ENCODE results near the gene EPHB3.

Gene EPHB3

DNA sequence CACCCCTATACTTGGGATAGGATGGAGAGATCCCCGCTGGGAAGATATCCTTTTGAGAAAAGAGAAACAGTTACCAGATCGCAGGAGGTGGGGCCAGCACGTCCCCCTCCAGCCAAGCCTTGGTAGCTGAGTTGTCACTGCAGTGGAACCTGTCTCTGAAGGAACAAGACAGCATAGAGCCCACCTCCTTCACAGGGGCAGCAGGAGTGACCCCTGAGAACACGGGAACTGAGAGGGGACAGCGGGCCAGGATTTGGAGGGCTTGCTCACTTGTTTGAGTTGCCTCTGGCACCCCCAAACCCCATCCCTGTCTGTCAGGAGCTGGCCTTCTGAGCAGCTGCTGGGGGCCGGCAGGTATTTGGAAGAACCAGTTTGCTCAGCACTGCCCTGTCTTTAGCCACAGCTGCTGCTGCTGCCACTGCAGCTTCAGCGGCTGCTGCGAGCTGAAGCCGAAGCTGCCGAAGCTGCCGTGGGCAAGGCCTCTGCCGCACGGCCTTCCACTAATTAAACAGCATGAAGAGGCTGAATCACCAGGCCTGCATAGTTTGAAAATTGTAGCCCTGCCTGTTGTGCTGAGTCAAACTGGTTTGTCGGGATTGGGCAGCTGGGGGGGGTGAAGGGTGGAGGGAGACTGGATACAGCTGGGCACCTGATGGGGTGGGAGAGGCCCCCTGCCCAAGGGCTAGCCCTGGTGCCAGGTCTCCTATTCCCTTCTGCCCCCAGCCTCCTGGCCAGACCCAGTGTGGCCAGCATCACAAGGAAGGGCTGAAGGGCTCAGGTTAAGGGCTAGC is 4.0 kb downstream of the EPHB3 start:
- H3K4me3 ChIP-seq (ENCODE audit: low read depth, low read length) = no peak overlapping the region
- TF ChIP-seq, protein P1, sequence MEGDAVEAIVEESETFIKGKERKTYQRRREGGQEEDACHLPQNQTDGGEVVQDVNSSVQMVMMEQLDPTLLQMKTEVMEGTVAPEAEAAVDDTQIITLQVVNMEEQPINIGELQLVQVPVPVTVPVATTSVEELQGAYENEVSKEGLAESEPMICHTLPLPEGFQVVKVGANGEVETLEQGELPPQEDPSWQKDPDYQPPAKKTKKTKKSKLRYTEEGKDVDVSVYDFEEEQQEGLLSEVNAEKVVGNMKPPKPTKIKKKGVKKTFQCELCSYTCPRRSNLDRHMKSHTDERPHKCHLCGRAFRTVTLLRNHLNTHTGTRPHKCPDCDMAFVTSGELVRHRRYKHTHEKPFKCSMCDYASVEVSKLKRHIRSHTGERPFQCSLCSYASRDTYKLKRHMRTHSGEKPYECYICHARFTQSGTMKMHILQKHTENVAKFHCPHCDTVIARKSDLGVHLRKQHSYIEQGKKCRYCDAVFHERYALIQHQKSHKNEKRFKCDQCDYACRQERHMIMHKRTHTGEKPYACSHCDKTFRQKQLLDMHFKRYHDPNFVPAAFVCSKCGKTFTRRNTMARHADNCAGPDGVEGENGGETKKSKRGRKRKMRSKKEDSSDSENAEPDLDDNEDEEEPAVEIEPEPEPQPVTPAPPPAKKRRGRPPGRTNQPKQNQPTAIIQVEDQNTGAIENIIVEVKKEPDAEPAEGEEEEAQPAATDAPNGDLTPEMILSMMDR (IDR thresholded peaks at IDR 0.05; ENCODE audit: borderline replicate concordance, insufficient read depth, low read depth, low read length) = no peak

- no peak overlapping the region for H3K4me3 ChIP-seq (ENCODE audit: low read depth, low read length)
- TF ChIP-seq, protein P1 (IDR thresholded peaks at IDR 0.05; ENCODE audit: borderline replicate concordance, insufficient read depth, low read depth, low read length) = no peak
These were observed 5.1 kb downstream of the EPHB3 start for GRCh38 chr3:184566441-184567414.

DNA sequence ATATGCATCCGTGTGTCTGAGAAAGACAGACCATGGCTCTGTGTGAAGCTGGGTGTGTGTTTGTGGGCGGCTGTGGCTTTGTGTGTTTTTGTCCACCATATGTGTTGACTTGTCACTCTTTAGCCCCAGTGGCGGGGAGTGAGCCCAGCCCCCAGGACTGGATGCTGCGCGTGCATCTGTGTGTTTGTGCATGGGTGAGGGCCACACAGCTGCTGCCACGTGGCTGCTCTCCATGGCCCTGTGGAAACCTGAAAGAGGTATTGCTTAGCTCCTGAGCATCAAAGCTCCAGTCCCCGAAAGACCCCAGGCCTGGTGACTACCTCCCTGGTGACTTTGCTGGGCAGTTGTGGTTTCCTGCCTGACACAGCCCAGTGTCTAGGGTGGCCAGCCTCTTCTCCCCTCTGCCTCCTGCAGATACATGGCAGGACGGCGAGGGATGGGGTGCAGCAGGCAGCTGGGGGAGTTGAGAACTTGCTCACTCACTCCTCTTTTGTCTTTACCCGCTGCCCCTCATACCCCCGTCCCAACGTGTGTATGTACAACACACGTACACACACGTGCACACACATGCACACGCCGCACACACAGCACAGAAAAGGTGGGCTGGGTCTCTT is 6.5 kb downstream of the EPHB3 start:
- TF ChIP-seq, protein P1 (IDR thresholded peaks at IDR 0.05; ENCODE audit: borderline replicate concordance, insufficient read depth, low read depth, low read length) = no peak
- no peak overlapping the region for H3K4me3 ChIP-seq (ENCODE audit: low read depth, low read length)

DNA sequence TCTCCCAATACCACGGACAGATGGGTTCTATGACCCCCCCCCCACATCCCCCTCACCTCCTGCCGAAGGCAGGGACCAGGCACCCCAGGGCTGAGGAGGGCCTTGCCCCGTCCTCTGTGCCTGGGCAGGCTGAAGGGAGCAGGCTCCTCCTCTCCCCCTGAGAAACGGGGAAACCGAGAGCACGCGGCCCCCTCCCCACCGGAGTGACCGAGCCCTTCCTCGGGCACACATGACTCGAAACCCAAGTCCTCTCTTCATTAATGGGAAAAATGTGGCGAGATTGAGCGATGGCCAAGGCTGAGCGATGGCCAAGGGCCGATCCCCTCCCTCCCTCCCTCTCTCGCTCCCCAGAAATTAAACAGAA is 7.0 kb downstream of the EPHB3 start:
- H3K4me3 ChIP-seq (ENCODE audit: low read depth, low read length) = no peak overlapping the region
- TF ChIP-seq, protein P1 (IDR thresholded peaks at IDR 0.05; ENCODE audit: borderline replicate concordance, insufficient read depth, low read depth, low read length) = no peak

DNA sequence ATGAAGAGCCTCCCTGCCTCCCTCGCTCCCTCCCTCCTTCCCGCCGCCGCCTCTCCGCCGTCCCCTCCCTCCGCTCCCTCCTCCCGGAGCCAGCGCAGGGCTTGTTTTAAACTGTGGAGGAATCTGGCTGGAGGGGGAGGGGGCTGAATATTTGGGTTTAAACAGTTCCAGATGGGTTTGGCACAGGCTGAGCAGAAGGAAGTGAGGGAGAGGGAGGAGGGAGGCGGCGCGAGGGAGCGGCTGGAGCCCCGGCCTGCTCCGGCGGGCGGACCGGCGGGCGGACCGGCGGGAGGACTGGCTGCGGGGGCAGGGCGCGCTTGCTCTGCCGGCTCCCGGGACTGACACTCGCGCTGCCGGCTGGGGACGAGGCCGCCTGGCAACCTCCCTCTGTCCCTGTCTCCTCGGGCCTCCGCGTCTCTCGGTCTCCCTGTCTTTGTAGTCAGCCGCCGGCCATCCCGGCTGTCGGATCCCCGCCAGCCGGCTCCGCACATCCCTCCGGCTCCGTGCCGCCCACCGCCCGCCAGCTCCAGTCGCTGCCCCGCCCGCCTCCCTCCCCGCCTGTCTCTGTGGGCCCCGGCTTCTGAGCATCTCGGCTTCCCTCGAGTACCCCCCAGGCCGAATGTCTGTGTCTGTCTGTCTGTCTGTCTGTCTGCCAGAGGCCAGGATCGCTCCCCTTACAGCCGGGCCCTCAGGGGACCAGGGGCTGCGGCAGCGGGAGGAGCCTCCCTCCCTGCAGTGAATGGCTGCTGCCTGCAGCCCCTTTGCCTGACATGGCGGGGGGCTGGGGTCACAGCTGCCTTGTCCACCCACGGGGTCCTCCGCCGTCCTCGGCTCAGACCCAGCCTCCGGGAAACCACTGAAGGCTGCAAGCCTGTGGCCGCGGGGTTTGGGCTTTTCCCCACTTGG is 7.6 kb downstream of the EPHB3 start:
- TF ChIP-seq, protein P1 (IDR thresholded peaks at IDR 0.05; ENCODE audit: borderline replicate concordance, insufficient read depth, low read depth, low read length) = no peak
- H3K4me3 ChIP-seq (ENCODE audit: low read depth, low read length) = no peak overlapping the region

DNA sequence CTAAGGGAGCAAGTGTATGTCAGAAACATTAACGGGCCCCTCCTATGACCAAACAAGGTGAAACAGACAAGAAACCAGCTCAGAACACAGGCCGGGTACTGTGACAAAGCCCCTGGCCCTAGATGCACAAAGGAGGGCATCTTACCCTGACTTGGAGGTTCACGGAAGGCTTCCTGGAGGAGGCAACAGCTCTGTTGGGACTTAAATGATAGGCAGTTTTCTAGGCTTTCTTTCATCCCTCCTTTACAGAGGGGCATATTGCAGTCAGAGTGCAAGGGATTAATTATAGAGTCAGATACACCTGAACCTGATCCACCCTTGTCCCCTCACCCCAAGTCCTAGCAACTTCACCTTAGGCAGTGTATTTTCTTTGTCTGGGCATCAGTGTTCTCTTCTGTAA is 8.4 kb downstream of the EPHB3 start:
- H3K4me3 ChIP-seq (ENCODE audit: low read depth, low read length) = no peak overlapping the region
- TF ChIP-seq, protein P1 (IDR thresholded peaks at IDR 0.05; ENCODE audit: borderline replicate concordance, insufficient read depth, low read depth, low read length) = no peak
